Measurements from ENCODE around the gene ADAP1. TPM values are rescaled to one million over a fixed set of nuclear protein-coding genes. Genes with fewer than 3 reads are reported as not detected.
A peak's percentile ranks its signal among the peaks of the same experiment; 100 is the strongest.

ADAP1 gene
- total RNA-seq, 6 experiments from 2014 or later: 1.4 to 4.2 (median 2.7) TPM

DNA sequence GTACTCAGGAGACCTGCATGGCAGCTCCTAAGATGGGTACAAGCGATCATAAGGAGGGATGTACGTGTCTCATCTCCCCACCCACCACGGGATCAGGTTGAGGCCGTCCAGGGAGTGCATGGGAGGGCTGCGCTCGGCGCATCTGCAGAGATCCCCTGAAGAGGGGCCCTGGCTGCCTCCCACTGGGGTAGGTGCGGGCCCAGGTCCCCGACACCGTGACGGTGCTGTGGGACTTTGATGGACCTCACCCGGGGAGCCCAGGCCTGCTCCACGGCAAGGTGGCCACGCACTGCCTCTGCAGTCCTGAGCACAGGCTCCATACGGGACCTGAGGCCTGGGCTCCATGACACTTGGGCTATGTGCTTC lies 65.5 kb downstream of the ADAP1 start:
- H3K4me1 ChIP-seq: peaks cover 0 to 46% (median 8%) of the 10 kb centered on the region in 4 donors
- H3K27me3 ChIP-seq: no peaks in the 10 kb centered on the region
- TF ChIP-seq POLR2A (IDR thresholded peaks at IDR 0.05) (no peak), CTCF (IDR thresholded peaks at IDR 0.05) (no peak)
- DNase-seq (no peak), ATAC-seq (no peak)
- H3K27ac ChIP-seq: peak overlapping the region in 1 of 3 donors; percentile 78
- no peaks in the 10 kb centered on the region for H3K9me3 ChIP-seq
- no CpG with 5 or more reads among the region's 15 CpGs for WGBS (ENCODE audit: insufficient coverage, low coverage, low lambda C conversion rate, missing lambda C conversion rate)
- H3K36me3 ChIP-seq: peaks cover 0 to 53% (median 25%) of the 10 kb centered on the region in 4 donors
- H3K4me3 ChIP-seq: no peak overlapping the region
- intact Hi-C loops (cut with DNase I): loop anchor here in 1 of 2 donors (10.0 kb wide), 1 partner anchor 564 kb away; no protein-coding TSS in a partner anchor

- intact Hi-C loops (cut with DNase I): loop anchor here in 1 of 2 donors (10.0 kb wide), 1 partner anchor 564 kb away; no protein-coding TSS in a partner anchor
- peaks cover 0 to 51% (median 8%) of the 10 kb centered on the region in 4 donors for H3K4me1 ChIP-seq
- H3K4me3 ChIP-seq: no peak overlapping the region
- DNase-seq: peak; percentile 77 to 91 (median 78)
- peak overlapping the region in 2 of 3 donors; percentile 60 to 78 for H3K27ac ChIP-seq
- 39% methylated on average over 13 of the region's 43 CpGs for WGBS (ENCODE audit: insufficient coverage, low coverage, low lambda C conversion rate, missing lambda C conversion rate)
- H3K27me3 ChIP-seq: no peaks in the 10 kb centered on the region
- TF ChIP-seq POLR2A (IDR thresholded peaks at IDR 0.05): no peak
- TF ChIP-seq CTCF (IDR thresholded peaks at IDR 0.05): no peak
- H3K36me3 ChIP-seq: peaks cover 0 to 47% (median 25%) of the 10 kb centered on the region in 4 donors
- H3K9me3 ChIP-seq: no peaks in the 10 kb centered on the region
- ATAC-seq: peak; percentile 69 to 83 (median 80)
Observed at GRCh38 chr7:888081-889024, 66.1 kb downstream of the ADAP1 start.

DNA sequence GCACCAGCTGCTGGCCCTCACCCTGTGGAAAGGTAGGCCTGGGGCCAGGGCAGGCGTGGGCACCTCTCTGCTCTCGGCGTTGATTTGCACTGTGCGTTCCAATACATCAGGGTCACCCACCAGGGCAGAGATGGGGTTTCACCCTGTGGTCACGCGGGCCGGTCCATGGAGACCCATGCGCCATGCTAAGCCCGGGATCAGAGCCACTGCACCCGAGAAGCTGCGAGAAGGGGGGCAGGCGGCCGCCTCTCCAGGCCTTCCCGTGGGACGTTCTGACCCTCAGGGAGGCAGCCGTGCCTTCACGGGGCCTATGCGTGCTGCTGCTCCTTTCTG lies 67.0 kb downstream of the ADAP1 start:
- ATAC-seq (no peak), DNase-seq (peak in 1 of 3 donors; percentile 17)
- no CpG with 5 or more reads among the region's 18 CpGs for WGBS (ENCODE audit: insufficient coverage, low coverage, low lambda C conversion rate, missing lambda C conversion rate)
- peaks cover 0 to 55% (median 13%) of the 10 kb centered on the region in 4 donors for H3K4me1 ChIP-seq
- no peaks in the 10 kb centered on the region for H3K9me3 ChIP-seq
- intact Hi-C loops (cut with DNase I): loop anchor here in 1 of 2 donors (10.0 kb wide), 1 partner anchor 563 kb away; no protein-coding TSS in a partner anchor
- H3K4me3 ChIP-seq: no peak overlapping the region
- H3K27ac ChIP-seq: peak overlapping the region in 2 of 3 donors; percentile 60 to 78
- TF ChIP-seq POLR2A (IDR thresholded peaks at IDR 0.05) (no peak), CTCF (IDR thresholded peaks at IDR 0.05) (no peak)
- H3K27me3 ChIP-seq: no peaks in the 10 kb centered on the region
- peaks cover 0 to 47% (median 25%) of the 10 kb centered on the region in 4 donors for H3K36me3 ChIP-seq

GRCh38 chr7:886626-887487 lies 67.6 kb downstream of the ADAP1 start:
- ATAC-seq (peak in 3 of 4 donors; percentile 12 to 52 (median 49)), DNase-seq (peak in 2 of 3 donors; percentile 47 to 94)
- Histone ChIP-seq H3K9me3 (no peaks in the 10 kb centered on the region), H3K27ac (peak overlapping the region in 1 of 3 donors; percentile 78), H3K36me3 (peaks cover 0 to 43% (median 21%) of the 10 kb centered on the region in 4 donors), H3K4me1 (peaks cover 0 to 59% (median 13%) of the 10 kb centered on the region in 4 donors), H3K4me3 (no peak overlapping the region), H3K27me3 (no peaks in the 10 kb centered on the region)
- 93% methylated on average over 5 of the region's 40 CpGs for WGBS (ENCODE audit: insufficient coverage, low coverage, low lambda C conversion rate, missing lambda C conversion rate)
- intact Hi-C loops (cut with DNase I): loop anchor here in 1 of 2 donors (10.0 kb wide), 1 partner anchor 562 kb away; no protein-coding TSS in a partner anchor
- TF ChIP-seq POLR2A (IDR thresholded peaks at IDR 0.05) (no peak), CTCF (IDR thresholded peaks at IDR 0.05) (no peak)
